IMR-90 (cell line): ENCODE measurements around the gene C10orf88. TPM values are rescaled to one million over a fixed set of nuclear protein-coding genes. Genes with fewer than 3 reads are reported as not detected.

Source experiments
- ATAC-seq: fragments of 200-7000 bp; cut with Tn5 transposase; 2 replicates; pipeline ENCODE4 v1.9.1; 2020; ENCODE audit warnings: low read depth, mild to moderate bottlenecking, moderate library complexity
- BruUV-seq: library from RNA; stranded (reverse); fragments of 400-500 nt; replicated peaks from 2 replicates; lab custom pipeline; 2021; lab: Mats Ljungman, UMichigan
- CTCF ChIA-PET: fragments of 300-600 bp; formaldehyde crosslinking; extraction: SDS; loops from one replicate; lab custom pipeline; 2021; ENCODE audit warnings: antibody characterized with exemption; lab: Yijun Ruan, JAX
- POLR2A ChIA-PET: fragments of 300-600 bp; sonication (Branson Sonifier 250); formaldehyde crosslinking; loops from one replicate; lab custom pipeline; 2022; ENCODE audit warnings: antibody characterized with exemption; ENCODE audit not compliant: unreplicated experiment; lab: Charles Lee
- DNase-seq: peaks from one replicate; pipeline ENCODE4 v3.0.0; 2013
- H2AFZ ChIP-seq: replicated peaks from 2 replicates; pipeline ENCODE3; 2013; ENCODE audit warnings: low read length, mild to moderate bottlenecking; ENCODE audit not compliant: poor library complexity
- H2AK5ac ChIP-seq: 2 replicates; pipeline ENCODE4 v1.6.1; 2013; ENCODE audit warnings: low read depth, low read length, inconsistent platforms
- H2AK9ac ChIP-seq: replicated peaks from 2 replicates; pipeline ENCODE3; 2013; ENCODE audit warnings: mild to moderate bottlenecking, low read depth, low read length, moderate library complexity; ENCODE audit not compliant: poor library complexity
- H2BK120ac ChIP-seq: 2 replicates; pipeline ENCODE4 v1.6.1; 2013; ENCODE audit warnings: low read depth, low read length, inconsistent platforms
- H2BK15ac ChIP-seq: 3 replicates; pipeline ENCODE4 v1.6.1; 2013; ENCODE audit warnings: low read depth, low read length, inconsistent platforms
- H2BK20ac ChIP-seq: 2 replicates; pipeline ENCODE4 v1.6.1; 2013; ENCODE audit warnings: low read depth, mild to moderate bottlenecking, inconsistent platforms, low read length, moderate library complexity
- H2BK5ac ChIP-seq: 2 replicates; pipeline ENCODE4 v1.6.1; 2013; ENCODE audit warnings: mild to moderate bottlenecking, low read depth, low read length, inconsistent platforms; ENCODE audit not compliant: poor library complexity, severe bottlenecking
- H3K14ac ChIP-seq: replicated peaks from 2 replicates; pipeline ENCODE4 v1.6.1; 2013; ENCODE audit warnings: low read depth, low read length, inconsistent platforms
- H3K18ac ChIP-seq: 2 replicates; pipeline ENCODE4 v1.6.1; 2013; ENCODE audit warnings: low read depth, low read length, control low read depth
- H3K23ac ChIP-seq: 2 replicates; pipeline ENCODE4 v1.6.1; 2013; ENCODE audit warnings: low read depth, low read length, inconsistent platforms
- H3K27ac ChIP-seq: 2 replicates; pipeline ENCODE4 v1.5.1; 2013; ENCODE audit warnings: mild to moderate bottlenecking, control low read depth, low read length; ENCODE audit not compliant: insufficient read depth
- H3K27me3 ChIP-seq: 2 replicates; pipeline ENCODE4 v1.6.1; 2013; ENCODE audit warnings: low read length; ENCODE audit not compliant: control insufficient read depth, insufficient read depth
- H3K36me3 ChIP-seq: 2 replicates; pipeline ENCODE4 v1.6.1; 2013; ENCODE audit warnings: low read length, mixed read lengths; ENCODE audit not compliant: control insufficient read depth, insufficient read depth
- H3K4ac ChIP-seq: 2 replicates; pipeline ENCODE4 v1.6.1; 2013; ENCODE audit warnings: low read depth, low read length, inconsistent platforms
- H3K4me1 ChIP-seq: 2 replicates; pipeline ENCODE4 v1.6.1; 2013; ENCODE audit warnings: low read length, mixed read lengths; ENCODE audit not compliant: control insufficient read depth, insufficient read depth
- H3K4me2 ChIP-seq: 2 replicates; pipeline ENCODE4 v1.6.1; 2013; ENCODE audit warnings: low read depth, mild to moderate bottlenecking, control low read depth, low read length, moderate library complexity
- H3K4me3 ChIP-seq: 2 replicates; pipeline ENCODE4 v1.5.1; 2013; ENCODE audit warnings: low read depth, mild to moderate bottlenecking, control low read depth, low read length, moderate library complexity; ENCODE audit not compliant: insufficient read depth
- H3K56ac ChIP-seq: 2 replicates; pipeline ENCODE4 v1.6.1; 2013; ENCODE audit warnings: low read length, inconsistent platforms; ENCODE audit not compliant: insufficient read depth; ENCODE audit errors: extremely low read depth
- H3K79me1 ChIP-seq, 2 experiments: 2 replicates each; pipeline ENCODE4 v1.6.1; 2013; ENCODE audit warnings: low read length in 2 of 2, inconsistent platforms in 1 of 2, low read depth in 1 of 2
- H3K9ac ChIP-seq: 2 replicates; pipeline ENCODE4 v1.6.1; 2013; ENCODE audit warnings: low read depth, low read length, control low read depth
- H3K9me1 ChIP-seq: 2 replicates; pipeline ENCODE4 v1.6.1; 2013; ENCODE audit warnings: low read length, inconsistent platforms; ENCODE audit not compliant: insufficient read depth
- H3K9me3 ChIP-seq: 2 replicates; pipeline ENCODE4 v1.6.1; 2013; ENCODE audit warnings: low read length; ENCODE audit not compliant: control insufficient read depth, insufficient read depth
- H4K20me1 ChIP-seq: 2 replicates; pipeline ENCODE4 v1.6.1; 2013; ENCODE audit warnings: low read length, inconsistent platforms; ENCODE audit not compliant: insufficient read depth
- H4K5ac ChIP-seq: 2 replicates; pipeline ENCODE4 v1.6.1; 2013; ENCODE audit warnings: mild to moderate bottlenecking, low read depth, low read length, control low read depth
- H4K8ac ChIP-seq, 2 experiments: 2 replicates each; pipeline ENCODE4 v1.6.1; 2013; ENCODE audit warnings: low read depth in 2 of 2, low read length in 2 of 2, control low read depth in 1 of 2, inconsistent platforms in 1 of 2
- H4K91ac ChIP-seq: 2 replicates; pipeline ENCODE4 v1.6.1; 2013; ENCODE audit warnings: low read depth, low read length, inconsistent platforms; ENCODE audit not compliant: insufficient read depth
- CEBPB ChIP-seq: IDR thresholded peaks from 2 replicates; pipeline ENCODE4 v1.6.1; 2012; ENCODE audit warnings: low read depth, low read length, improper control_type of control experiment
- CHD1 ChIP-seq: IDR thresholded peaks from 2 replicates; pipeline ENCODE4 v1.6.1; 2012; ENCODE audit warnings: low read depth, low read length, improper control_type of control experiment
- SMC3 ChIP-seq: fragments of 150-350 bp; IDR thresholded peaks from 2 replicates; pipeline ENCODE4 v1.6.1; 2016; ENCODE audit warnings: low read depth, mild to moderate bottlenecking, antibody characterized with exemption, low read length, moderate library complexity
- WGBS, 2 experiments: methylation state at CpG; one replicate each; pipeline versions ENCODE4 v1.1.5 to v1.1.7; 2013; ENCODE audit warnings: missing lambda C conversion rate in 2 of 2; ENCODE audit not compliant: insufficient read length in 1 of 2; ENCODE audit errors: extremely low coverage in 2 of 2; 5-methylcytosine and 5-hydroxymethylcytosine counted together
- dilution Hi-C: fragments of 300-500 bp; cut with HindIII; formaldehyde crosslinking; loops from one replicate; pipeline ENCODE4 v1.14.3; 2018; ENCODE audit warnings: low sequenced_read_pairs; ENCODE audit not compliant: unreplicated experiment
- in situ Hi-C: fragments of 300-500 bp; cut with MboI; formaldehyde crosslinking; loops from 3 replicates; pipeline ENCODE4 v1.14.3; 2019; ENCODE audit warnings: low sequenced_read_pairs, inconsistent platforms, mixed read lengths
- intact Hi-C: fragments of 100-400 bp; cut with micrococcal nuclease; formaldehyde crosslinking; loops from 2 replicates; pipeline ENCODE4 v1.10.0; 2022
- polyA plus RNA-seq, 3 experiments: library from polyadenylated mRNA; depleted of rRNA; stranded (reverse); fragments of >200 nt; gene quantifications; 2 replicates each; pipeline ENCODE4 v1.2.3, GENCODE V29; 2012; ENCODE audit warnings: low replicate concordance in 1 of 3
- total RNA-seq: library from RNA; depleted of rRNA; stranded (reverse); fragments of >200 nt; gene quantifications from 2 replicates; pipeline ENCODE4 v1.2.3, GENCODE V29; 2012

The C10orf88 gene
- total and polyA plus RNA-seq, 2 of the 4 experiments (the other 2 are of a cell fraction), result 5.9 to 12.2 TPM

DNA sequence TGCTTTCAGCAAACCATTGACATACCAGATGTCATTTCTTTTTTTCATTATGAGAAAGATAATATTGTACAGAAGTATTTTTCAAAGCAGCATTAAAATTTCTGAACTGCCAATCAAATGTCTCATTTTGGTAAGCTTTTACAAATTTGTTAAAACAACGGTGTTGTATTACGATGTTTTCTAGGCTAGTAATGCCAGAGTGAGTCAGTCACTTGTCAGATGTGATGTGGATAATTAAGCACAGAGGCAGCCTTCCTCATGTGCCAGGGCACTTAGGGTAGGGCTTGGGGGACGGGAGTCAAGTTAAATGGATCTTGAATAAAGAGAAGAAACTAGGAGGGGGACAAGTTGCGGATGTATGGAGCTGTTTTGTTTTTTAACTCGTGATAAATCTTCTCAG is 36.3 kb upstream of the C10orf88 start:
- H3K36me3 ChIP-seq, result peaks cover 9% of the 10 kb centered on the region
- H3K9me3 ChIP-seq, result no peaks in the 10 kb centered on the region
- DNase-seq (no peak), ATAC-seq (no peak)
- H2BK15ac ChIP-seq, result no peak overlapping the region
- no peak overlapping the region for H2AK5ac ChIP-seq
- no peak overlapping the region for H3K4me2 ChIP-seq
- H4K91ac ChIP-seq, result no peak overlapping the region
- H3K9ac ChIP-seq, result no peak overlapping the region
- H2BK120ac ChIP-seq, result no peak overlapping the region
- intact Hi-C loops (no loop called here), in situ Hi-C loops (no loop called here), dilution Hi-C loops (no loop called here)
- H2BK20ac ChIP-seq, result no peak overlapping the region
- H3K9me1 ChIP-seq, result no peaks in the 10 kb centered on the region; the same call in 1 of the 2 replicates
- CTCF ChIA-PET, result interaction anchor here (3.5 kb wide), 1 partner anchor 10 kb away, joined by 13 read pairs; the partner anchor contains the start of gene PSTK
- no peak overlapping the region for H3K14ac ChIP-seq
- H4K5ac ChIP-seq, result no peak overlapping the region
- no peak overlapping the region for H2AK9ac ChIP-seq
- H3K27me3 ChIP-seq, result no peaks in the 10 kb centered on the region
- H4K20me1 ChIP-seq, result no peaks in the 10 kb centered on the region
- no peak overlapping the region for H2AFZ ChIP-seq
- no peak overlapping the region for H2BK5ac ChIP-seq
- BruUV-seq, result no TSS peak
- H3K23ac ChIP-seq, result no peak overlapping the region
- TF ChIP-seq CHD1 (no peak), CEBPB (no peak), SMC3 (no peak)
- H3K56ac ChIP-seq, result no peak overlapping the region
- peaks cover 1 to 4% of the 10 kb centered on the region in 2 experiments; a peak in 1 of 4 replicates for H3K79me1 ChIP-seq
- 0% methylated on average over 1 of the region's 5 CpGs; no CpG with 5 or more reads in 1 of the 2 experiments for WGBS, 2 experiments
- no peak overlapping the region for H3K27ac ChIP-seq
- H3K18ac ChIP-seq, result no peak overlapping the region
- no peaks in the 10 kb centered on the region for H3K4me1 ChIP-seq
- H3K4me3 ChIP-seq, result no peak overlapping the region
- POLR2A ChIA-PET, result no interaction called here
- no peak overlapping the region for H4K8ac ChIP-seq
- no peak overlapping the region for H3K4ac ChIP-seq
